Choroid plexus epithelial cell (primary cell): ENCODE measurements around the gene FSD1.
A peak's percentile ranks its signal among the peaks of the same experiment; 100 is the strongest.
"Not testable (repeated sequence)": the region's sequence is repeated elsewhere in the genome, so short reads cannot be mapped to it uniquely, and the experiment has no call there.

Source experiments
- DNase-seq: peaks from one replicate; pipeline ENCODE4 v3.0.0-alpha.2; 2010; ENCODE audit warnings: low read depth
- H3K4me3 ChIP-seq: 2 replicates; pipeline ENCODE4 v1.5.1; 2011; ENCODE audit warnings: low read depth, mild to moderate bottlenecking, control low read depth, low read length, moderate library complexity
- TF ChIP-seq, protein P1 (sequence below): conservative IDR thresholded peaks from 2 replicates; pipeline ENCODE4 v1.5.1; 2011; ENCODE audit warnings: low read depth, mild to moderate bottlenecking, control low read depth, inconsistent platforms, low read length, moderate library complexity

FSD1 gene

DNA sequence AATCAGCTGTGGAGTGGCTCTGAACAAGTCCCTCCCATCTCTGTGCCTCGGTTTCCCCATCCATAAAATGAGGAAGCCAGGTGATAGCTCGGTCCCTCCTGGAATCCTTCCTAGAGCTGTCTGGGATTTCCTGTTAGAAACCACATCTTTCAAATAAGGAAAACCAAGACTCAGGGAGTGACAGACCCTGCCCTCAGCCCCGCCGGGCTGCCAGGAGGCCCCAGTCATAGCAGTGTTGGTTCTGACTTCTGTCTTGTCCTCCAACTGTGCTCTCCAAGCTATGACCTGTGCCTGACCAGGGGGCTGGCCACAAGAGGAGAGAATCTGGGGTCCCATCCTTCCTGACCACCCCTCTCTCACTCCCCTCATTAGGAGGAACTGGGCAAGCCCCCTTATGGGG, 26.4 kb upstream of the FSD1 start:
- TF ChIP-seq, protein P1, sequence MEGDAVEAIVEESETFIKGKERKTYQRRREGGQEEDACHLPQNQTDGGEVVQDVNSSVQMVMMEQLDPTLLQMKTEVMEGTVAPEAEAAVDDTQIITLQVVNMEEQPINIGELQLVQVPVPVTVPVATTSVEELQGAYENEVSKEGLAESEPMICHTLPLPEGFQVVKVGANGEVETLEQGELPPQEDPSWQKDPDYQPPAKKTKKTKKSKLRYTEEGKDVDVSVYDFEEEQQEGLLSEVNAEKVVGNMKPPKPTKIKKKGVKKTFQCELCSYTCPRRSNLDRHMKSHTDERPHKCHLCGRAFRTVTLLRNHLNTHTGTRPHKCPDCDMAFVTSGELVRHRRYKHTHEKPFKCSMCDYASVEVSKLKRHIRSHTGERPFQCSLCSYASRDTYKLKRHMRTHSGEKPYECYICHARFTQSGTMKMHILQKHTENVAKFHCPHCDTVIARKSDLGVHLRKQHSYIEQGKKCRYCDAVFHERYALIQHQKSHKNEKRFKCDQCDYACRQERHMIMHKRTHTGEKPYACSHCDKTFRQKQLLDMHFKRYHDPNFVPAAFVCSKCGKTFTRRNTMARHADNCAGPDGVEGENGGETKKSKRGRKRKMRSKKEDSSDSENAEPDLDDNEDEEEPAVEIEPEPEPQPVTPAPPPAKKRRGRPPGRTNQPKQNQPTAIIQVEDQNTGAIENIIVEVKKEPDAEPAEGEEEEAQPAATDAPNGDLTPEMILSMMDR: no peak
- no peak for DNase-seq
- no peak overlapping the region for H3K4me3 ChIP-seq

DNA sequence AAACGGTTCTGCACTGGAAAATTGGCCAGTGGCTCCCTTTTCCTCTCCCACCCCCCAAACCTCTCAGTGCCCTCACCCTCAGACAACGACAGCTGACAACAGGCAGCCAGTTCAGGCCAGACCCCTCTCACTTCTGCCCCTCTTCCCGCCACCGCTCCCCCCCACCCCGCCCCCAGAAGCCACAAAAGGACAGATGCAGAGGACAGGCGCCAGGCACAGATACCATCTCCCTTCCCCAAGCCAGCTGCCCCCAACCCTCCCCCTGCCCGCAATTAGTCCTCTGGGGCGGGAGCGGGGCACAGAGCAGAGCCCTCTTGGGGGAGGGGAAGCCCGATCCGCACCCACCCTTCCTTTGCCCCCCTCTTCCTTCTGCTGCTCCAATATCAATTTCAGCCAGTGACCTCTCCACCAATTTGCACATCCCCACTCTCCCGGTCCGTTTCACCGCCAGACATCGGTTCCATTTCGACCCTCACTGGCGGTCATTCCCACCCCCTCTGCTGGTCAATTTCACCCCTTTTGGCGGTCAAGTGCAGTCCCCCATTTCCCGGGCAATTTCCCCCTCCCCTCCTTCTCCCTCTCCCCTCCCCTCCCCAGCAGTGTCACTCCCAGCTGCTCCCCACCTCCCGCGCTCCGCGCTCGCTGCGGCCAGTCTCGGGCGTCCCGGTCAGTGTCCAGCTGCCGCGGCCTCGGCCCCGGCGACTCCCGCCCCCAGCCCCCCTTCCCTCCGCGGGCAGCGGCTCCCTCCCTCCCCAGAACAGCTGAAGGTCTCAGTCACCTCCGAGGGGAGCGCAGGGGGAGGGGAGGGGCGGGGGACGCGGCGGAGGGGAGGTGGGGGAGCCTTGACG, 25.8 kb upstream of the FSD1 start, which contains the start of gene SHD:
SHD (plus strand) TSS at position 848 of the 848 bp plus-strand sequence. CDS start 798 bp downstream, outside the sequence.
- no peak for DNase-seq
- no peak within 1 kb of the TSS for H3K4me3 ChIP-seq
- TF ChIP-seq, protein P1: no peak

DNA sequence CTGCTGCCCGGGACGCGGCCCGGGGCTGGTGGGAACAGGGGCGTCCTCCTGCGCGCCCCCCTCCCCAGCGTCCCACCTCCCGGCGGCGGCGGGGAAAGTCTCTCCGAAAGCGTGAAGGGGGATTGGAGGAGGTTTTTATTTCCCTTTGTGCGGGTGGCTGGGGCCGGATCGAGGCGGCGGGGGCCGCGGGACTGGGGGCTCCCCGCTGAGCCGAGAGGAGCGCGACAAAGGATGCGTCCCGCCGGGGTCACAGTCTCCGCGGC, 25.2 kb upstream of the FSD1 start:
- H3K4me3 ChIP-seq: no peak overlapping the region
- no peak for DNase-seq

DNA sequence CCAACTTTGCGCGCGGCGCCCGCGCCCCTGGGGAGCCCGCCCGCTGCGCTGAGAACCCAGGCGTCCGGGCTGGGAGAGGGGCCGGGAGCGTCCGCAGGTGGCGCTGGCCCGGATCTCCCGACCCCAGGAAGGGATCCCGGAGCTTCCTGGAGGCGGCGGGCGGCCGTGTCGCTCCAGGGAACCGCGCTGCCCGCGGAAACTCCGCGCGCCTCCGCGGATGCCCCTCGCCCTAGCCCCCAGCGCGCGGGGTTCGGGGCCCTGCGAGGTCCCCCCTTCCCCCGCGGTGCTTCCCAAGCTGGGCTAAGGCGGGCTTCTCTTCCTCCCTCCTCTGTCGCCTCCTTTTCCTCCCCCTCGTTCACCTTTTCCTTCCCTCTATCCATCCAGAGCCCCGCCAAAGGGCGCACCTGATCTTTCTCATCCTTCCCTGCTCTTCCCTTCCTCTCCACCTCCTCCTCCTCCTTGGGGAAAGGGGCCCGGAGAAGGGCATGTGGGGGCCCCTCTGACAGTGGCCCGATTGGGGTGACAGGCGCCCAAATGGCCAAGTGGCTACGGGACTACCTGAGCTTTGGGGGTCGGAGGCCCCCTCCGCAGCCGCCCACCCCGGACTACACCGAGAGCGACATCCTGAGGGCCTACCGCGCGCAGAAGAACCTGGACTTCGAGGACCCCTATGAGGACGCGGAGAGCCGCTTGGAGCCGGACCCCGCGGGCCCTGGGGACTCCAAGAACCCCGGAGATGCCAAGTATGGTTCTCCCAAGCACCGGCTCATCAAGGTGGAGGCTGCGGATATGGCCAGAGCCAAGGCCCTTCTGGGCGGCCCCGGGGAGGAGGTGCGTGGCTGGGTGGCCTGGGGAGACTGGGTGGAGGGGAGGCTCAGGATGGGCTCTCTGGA, 24.6 kb upstream of the FSD1 start:
- TF ChIP-seq, protein P1: no peak
- H3K4me3 ChIP-seq: no peak overlapping the region
- DNase-seq: no peak

More for the DNA sequence above, 25.2 kb upstream of the FSD1 start:
- TF ChIP-seq, protein P1: no peak

DNA sequence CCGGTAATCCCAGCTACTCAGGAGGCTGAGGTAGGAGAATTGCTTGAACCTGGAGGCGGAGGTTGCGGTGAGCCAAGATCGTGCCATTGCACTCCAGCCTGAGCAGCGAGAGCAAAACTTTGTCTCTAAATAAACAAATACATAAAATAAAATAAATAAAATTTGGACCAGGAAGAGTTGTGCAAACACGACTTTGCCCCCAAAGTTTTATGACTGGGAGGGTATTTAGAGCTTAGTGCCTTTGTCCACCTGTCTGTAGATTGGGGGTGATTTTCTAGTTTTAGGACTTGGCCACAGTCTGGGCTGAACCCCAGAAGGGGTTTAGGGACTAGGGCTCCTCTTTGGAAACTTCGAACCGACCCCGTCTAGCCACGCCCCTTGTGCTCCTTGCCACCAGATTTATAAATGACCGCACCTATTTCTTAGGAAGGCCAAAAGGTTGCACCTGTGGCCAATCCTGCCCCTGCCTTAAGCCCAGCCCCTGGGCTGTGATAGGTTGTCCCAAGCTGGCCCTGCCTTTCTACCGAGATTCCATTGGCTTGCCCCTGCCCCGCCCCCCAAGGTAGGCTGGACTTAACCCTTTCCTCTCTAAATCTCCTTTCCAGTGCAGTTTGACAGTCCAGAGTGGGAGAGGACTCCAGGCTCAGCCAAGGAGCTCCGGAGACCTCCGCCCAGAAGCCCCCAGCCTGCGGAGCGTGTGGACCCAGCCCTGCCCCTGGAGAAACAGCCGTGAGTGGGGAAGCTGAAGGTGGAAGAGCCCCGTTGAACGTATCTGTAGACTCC, 20.0 kb upstream of the FSD1 start:
- TF ChIP-seq, protein P1: no peak
- no peak overlapping the region for H3K4me3 ChIP-seq
- peak; percentile 19 for DNase-seq

DNA sequence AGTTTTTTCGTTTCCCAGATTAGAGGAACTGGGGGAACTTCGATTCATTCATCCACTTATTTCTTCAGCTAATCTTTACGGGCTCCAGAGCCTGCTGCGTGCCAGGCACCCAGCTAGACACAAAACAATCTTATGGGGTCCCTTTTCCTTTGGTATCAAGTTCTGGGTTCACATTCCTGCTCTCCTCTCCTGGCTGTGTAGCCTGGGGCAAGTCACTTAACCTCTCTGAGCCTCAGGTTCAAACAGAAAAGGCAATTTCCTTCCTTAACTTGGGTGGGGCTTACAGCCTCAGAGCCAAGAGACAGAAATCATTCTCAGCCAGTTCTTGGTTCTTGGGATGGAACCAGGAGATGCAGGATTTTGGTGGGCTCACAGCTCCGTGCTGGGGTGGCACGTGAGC, 19.4 kb upstream of the FSD1 start:
- TF ChIP-seq, protein P1: no peak
- DNase-seq: no peak
- no peak overlapping the region for H3K4me3 ChIP-seq

DNA sequence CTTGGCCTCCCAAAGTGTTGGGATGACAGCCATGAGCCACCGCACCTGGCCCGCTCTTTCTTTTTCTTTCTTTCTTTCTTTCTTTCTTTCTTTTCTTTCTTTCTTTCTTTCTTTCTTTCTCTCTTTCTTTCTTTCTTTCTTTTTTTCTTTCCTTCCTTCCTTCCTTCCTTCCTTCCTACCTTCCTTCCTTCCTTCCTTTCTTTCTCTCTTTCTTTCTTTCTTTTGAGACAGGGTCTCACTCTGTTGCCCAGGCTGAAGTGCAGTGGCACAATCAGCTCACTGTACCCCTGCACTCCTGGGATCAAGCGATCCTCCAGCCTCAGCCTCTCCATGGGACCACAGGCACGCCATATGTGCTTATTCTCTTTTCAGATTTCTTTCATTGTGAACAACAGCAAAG, 18.3 kb upstream of the FSD1 start:
- not testable (repeated sequence) for DNase-seq, H3K4me3 ChIP-seq
